GM21737 (cell line): ENCODE data around the gene FOXM1.
"Not testable (repeated sequence)": the region's sequence is repeated elsewhere in the genome, so short reads cannot be mapped to it uniquely, and the experiment has no call there.

Source experiments
- ATAC-seq: cut with Tn5 transposase; IDR thresholded peaks from one replicate; pipeline ENCODE4 v1.9.1; 2021; ENCODE audit warnings: mild to moderate bottlenecking, moderate library complexity; ENCODE audit not compliant: unreplicated experiment

FOXM1 gene

DNA sequence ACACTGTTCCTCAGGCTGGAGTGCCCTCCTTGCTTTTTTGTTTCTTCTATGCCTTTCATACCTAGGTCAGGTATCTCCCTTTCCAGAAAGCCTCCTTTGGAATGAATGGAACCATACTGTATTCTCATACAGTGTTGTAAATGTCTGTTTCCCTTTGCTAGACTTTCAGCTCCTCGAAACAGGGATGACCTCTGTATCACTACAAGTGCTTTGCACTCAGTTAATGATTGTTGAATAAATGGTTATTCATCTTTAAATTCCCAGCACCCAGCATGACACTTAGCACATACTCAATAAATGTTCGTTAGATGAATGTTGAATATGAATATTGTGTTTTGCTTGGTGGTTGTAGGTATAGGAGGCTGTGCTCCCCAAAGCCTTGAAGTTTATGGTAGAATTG lies 7.8 kb upstream of the FOXM1 start:
- ATAC-seq: no peak

DNA sequence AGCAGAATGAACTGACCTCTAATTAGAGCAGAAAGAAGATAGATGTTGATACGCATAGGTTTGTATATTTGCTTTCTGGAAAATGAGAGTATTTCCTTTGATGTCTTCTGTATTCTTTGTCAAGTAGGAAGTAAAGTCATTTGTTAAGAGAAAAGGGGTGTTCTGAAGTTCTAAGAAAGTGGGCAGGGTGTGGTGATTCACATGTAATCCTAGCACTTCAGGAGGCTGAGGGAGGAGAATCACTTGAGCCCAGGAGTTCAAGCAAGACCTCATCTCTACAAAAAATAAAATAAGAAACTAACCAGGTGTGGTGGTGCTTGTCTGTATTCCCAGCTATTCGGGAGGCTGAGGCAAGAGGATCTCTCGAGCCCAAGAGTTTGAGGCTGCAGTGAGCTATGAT lies 2.9 kb upstream of the FOXM1 start:
- no peak for ATAC-seq

DNA sequence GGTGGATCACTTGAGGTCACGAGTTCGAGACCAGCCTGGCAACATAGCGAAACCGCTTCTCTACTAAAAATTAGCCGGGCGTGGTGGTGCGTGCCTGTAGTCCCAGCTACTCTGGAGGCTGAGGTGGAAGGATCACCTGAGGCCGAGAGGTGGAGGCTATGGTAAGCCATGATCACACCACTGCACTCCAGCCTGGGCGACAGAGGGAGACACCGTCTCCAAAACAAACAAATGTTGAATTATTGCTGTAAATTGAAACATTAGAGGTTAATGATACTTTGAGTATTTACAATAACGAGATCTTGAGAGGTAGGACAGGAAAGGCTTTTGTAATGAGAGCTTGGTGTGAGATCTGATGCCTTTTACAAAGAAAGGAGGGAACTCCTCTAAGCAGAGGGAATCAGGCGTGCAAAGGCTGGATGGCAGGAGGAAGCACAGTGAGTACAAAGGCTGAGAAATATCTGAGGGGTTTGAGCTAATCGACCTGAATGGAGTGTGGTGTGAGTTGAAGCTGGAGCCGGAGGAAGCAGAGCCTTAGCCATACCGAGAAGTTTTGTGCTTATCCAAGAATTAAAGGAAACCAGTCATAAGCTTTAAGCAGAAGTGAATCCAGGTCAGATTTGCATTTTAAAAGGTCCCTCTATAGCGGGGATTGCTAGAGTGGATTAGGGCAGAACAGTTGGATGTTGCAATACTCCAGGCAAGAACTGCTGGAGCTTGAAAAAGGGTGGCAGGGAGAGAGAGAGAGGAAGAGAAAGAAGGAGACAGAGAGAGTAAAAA lies 1.2 kb upstream of the FOXM1 start:
- no peak for ATAC-seq

DNA sequence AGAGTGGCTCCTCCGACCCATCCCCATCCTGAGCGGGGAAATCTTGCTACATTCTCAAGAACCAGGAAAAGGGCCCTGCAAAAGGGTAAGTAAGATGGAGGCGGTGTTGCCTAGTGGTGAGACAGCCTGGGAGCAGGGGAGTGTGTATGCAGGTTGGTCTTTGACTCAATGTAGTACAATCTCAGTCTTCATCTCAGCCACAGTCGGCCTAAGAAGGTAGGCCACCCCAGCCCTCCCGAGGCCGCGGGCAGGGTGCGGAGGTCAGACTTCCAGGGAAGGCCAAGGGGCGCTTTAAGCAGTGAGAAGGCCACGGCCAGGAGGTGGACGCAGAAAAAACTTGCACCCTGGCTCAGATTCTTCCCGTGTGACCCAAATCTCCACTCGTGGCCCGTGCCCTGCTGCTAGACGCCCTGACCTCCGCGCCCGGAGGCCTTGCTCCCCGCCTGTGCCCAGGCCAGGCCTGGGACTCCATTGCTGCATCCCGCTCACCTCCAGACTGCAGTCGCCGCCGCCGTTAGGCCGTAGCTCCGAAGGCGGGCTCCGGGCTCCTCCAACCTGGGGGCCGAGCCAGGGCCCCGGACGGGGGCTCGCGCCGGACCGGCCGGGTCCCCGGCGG lies 435 bp downstream of the FOXM1 start:
- peak; percentile 6 for ATAC-seq

DNA sequence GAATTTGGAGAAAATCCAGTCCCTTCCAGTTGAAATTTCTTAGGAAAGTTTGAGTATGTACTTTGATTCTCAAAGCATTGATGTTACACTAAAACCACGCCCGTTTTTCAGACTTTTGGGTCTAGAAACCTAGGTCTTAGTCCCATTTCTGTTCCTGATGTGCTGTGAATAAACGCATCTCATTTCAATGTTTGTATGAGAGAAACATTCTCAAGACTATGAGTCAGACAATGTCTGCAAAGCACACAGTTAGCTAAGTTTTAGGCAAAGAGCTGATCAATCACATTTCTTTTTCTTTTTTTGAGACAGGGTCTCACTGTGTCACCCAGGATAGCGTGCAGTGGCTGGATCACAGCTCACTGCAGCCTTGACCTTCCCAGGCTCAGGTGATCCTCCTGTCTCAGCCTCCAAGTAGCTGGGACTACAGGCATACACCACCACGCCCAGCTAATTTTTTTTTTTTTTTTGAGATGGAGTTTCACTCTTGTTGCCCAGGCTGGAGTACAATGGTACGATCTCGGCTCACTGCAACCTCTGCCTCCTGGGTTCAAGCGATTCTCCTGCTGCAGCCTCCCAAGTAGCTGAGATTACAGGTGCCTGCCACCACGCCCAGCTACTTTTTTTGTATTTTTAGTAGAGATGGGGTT lies 7.9 kb downstream of the FOXM1 start:
- not testable (repeated sequence) for ATAC-seq

DNA sequence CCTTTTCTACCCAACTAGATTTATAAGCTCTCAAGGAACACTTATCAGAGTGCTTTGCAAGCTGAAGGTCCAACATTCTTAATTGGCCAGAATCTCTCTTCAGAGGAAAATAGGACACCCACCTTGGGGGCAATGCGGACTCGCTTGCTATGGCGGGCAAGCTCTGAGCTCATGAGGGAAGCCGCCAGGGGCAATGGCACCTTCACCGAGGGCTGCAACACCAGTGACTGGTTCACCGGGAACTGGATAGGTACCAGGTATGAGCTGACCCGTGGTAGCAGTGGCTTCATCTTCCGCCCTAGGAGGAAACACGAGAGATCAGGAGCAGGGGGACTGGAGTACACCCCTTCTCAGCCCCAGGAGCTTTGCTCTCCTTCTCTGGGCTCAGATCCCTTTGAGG lies 12.8 kb downstream of the FOXM1 start:
- no peak for ATAC-seq

DNA sequence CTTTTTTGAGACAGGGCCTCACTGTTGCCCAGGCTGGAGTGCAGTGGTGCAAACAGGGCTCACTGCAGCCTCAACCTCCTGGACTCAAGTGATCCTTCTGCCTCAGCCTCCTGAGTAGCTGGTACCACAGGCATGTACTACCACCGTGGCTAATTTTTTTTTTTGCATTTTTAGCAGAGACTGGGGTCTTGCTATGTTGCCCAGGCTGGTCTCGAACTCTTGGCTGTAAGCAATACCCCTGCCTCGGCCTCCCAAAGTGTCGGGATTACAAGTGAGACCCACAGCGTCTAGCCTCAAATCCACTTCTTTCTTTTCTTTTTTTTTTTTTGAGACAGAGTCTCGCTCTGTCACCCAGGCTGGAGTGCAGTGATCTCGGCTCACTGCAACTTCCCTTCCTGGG lies 13.6 kb downstream of the FOXM1 start:
- ATAC-seq: not testable (repeated sequence)

DNA sequence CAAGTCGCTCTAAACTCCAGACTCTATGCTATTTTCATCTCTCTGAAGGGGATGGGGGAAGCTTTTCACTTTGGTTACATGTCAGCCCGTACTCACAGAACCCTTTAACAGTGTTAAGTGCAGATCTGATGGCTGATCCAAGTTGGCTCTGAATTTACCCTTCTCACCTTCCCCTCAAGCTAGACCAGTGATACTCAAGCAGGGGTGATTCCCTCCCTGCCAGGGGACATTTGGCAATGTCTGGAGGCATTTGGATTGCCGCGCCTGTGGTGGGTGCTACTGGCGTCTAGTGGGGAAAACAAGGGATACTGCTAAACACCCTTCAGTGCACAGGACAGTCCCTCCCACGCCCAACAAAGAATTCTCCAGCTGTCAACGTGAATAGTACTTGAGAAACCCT lies 14.1 kb downstream of the FOXM1 start:
- no peak for ATAC-seq

DNA sequence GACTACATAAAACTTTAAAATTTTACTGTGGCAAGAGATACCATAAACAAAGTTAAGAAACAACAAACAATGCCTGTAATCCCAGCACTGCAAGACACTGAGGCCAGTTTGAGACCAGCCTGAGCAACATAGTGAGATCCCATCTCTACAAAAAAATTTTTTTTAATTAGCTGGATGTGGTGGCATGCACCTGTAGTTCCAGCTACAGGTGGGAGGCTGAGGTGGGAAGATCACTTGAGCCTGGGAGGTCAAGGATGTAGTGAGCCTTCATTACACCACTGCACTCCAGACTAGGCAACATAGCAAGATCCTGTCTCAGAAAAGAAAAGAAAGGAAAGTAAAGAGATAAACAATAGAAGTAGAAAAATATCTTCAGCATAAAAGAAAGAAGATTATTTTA lies 16.8 kb downstream of the FOXM1 start:
- no peak for ATAC-seq

DNA sequence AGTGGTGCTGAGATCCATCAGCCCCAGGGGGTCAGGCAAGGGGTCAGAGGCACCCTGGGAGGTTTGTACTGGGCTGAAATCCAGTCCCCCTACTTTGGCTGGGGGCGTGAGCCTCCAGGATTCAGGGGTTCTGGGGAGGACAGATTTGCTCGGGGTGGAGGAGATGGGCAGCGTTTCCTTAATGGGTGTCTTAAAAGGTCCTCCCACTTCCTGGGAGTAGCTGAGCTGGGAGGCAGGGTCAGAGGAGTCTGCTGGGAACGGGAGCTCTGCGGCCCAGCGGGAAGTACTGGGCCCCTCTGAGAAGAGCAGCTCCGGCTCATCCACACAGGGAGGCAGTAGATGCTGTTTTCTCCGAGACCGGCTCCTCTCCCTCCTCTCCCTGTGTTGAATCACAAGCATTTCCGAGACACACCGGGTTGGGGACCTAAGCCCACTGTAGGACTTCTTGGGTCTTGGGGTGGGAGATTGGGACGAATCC lies 18.0 kb downstream of the FOXM1 start:
- ATAC-seq: no peak

DNA sequence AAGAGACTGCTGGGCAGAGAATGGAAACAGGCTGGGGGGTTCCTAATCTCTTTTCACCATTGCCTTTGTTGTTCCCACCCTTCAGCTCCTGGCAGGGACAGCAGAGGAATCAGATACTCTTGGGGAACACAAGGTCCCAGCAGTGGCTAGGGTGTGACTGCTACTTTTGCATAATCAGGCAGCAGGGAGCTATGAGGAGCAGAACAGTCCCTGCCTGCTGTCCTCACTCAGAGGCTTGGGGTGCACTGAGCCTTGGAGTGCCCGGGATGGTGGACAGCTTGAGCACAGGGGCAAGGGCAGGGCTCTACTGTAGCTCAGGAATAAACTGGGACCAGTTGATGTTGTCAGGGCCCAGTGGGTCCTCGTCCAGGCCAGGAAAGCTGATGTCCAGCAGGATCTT lies 18.6 kb downstream of the FOXM1 start:
- no peak for ATAC-seq

DNA sequence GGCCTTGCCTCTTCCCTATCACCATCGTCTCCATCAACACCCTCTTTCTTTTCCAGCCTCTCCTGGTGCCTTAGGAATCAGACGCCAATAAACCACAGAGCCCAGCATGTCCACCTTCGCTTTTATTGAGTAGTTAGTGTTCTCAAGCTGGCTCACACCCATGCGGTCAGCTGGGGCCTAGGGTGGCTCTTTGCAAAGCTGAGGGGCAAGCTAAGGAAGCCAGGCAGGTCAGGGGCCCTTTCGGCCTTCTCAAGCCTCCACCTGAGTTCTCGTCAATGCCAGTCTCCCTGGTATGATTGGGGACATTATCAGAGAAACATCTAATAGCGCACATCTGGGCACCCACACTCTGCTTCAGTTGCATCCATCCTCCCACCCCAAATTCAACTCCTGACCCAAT lies 19.4 kb downstream of the FOXM1 start:
- no peak for ATAC-seq

DNA sequence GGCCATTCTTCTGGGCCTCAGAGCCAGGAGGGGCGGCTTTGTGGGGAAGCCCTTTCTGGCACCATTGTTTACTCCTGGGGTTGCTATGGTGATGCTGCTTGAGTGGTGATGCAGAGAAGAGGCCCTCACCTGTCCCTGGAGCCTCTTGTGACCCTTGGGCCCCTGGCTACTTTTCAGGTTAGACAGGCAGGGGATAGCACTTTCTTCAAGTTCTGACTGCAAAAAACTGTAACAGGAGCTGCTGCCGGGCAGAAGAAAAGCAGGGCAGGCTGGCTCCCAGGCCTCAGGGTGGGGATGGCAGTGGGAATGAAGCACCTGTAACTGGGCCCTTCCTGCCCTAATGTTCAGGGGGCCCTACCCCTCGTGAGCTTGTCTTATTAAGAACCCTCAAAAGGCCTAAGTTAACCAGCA lies 19.9 kb downstream of the FOXM1 start, which contains the start of gene TEX52:
Gene TEX52, minus strand, starts transcription at position 19 of the 411 bp plus-strand sequence. Its CDS starts 13 bp downstream, at position 6.
- ATAC-seq: no peak

DNA sequence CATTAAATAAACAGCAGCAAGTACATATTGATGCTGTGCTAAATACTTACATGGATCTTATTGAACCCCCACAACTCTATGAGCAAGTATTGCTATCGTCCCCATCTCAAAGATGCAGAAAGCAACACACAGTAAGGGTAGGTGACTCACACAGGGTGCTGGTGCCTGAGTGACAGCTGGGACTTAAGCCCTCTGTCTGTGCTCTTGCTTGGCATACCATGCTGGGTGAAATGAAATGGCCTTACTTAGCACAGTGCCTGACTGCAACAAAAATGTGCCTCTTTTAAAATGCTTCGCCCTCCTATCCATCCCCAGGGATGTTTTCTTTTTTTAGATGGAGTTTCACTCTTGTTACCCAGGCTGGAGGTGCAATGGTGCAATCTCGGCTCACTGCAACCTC lies 20.9 kb downstream of the FOXM1 start:
- ATAC-seq: no peak

DNA sequence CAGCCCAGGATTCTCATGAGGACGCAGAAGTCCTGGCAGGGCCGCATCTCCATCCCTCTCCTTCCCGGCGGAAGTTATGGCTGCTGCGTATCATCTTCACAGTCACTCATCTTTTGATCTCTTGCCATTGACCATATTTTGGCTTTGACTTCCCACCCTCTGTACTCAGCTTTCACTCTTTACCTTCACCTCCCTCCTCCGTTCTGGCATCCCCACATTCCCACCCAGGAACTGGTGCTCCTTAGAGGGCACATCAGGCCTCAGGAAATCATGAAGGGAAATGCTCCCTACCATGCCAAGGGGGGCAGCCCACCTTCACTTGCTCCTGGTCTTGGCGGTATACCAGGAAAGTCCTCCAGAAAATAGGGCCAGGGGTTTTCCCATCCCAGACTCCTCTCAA lies 21.4 kb downstream of the FOXM1 start:
- ATAC-seq: no peak

DNA sequence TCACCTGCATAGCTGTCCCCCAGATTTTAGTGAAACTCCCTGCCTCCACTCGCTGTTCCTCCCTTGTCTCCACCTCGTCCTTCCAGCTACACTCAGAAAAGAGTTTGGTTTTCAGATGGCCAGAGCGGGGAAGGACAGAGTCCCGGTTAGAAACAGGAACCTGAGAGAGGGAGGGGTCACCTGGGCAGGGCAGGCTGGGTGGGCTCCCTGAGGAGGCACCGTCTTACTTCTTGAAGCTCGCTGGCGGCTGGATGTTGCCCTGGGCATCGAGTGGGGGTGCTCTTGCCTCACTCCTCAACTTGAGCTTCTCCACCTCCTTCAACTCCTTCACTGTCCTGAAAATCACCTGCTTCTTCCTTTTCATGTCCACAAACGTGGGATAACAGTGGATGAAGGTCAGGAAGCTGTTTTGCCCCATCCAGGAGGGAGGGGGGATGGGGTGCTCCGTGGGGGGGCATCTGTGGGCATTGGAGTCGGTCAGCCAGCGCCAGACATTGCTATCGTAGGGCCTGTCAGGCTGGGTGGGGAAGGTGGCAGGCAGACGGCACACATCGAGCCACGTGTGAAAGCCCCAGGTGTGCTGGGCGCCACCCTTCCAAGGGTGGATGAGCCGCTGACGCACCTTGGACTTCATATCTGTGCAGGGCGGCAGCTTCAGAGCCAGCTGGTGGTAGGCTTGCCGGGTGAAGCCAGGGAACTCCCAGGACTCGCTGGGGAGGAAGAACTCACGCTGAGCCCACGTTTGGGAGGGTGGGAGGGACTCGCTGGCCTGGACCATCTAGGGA lies 22.1 kb downstream of the FOXM1 start:
- no peak for ATAC-seq

DNA sequence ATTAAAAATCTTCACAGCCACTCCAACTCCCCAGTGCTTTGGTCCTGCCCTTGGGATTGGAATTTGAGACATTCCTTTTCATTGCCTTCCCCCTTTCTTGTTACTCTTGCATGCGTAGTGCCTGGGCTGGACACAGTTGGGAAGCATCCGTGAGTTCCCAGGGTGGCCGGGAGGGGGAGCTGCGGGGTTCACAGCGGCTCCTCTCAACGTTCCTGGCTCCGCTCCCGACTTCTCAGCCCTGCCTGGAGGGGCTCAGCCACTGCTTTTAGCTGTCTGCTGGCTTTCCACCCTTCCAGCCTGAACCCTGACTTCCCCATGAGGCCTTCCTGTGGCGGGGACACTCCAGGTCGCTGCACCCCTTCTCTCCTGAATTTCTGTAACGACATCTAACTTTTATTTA lies 23.3 kb downstream of the FOXM1 start:
- no peak for ATAC-seq

DNA sequence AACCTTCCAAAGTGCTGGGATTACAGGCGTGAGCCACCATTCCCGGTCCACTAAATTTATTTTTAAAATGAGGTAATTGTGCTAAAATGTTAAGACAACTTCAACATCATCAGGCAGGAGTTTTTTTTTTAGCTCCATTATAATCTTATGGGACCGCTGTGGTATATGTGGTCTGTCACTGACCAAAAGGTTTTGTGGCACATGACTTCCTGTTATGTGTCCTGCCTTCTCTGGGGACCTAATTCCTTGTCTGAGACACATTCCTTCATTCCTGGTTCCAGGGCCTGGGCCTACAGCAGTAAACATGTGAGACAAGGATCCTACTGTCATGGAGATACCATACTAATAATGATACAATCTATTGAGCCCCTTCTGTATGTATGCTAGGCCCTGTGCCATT lies 25.0 kb downstream of the FOXM1 start:
- ATAC-seq: no peak

DNA sequence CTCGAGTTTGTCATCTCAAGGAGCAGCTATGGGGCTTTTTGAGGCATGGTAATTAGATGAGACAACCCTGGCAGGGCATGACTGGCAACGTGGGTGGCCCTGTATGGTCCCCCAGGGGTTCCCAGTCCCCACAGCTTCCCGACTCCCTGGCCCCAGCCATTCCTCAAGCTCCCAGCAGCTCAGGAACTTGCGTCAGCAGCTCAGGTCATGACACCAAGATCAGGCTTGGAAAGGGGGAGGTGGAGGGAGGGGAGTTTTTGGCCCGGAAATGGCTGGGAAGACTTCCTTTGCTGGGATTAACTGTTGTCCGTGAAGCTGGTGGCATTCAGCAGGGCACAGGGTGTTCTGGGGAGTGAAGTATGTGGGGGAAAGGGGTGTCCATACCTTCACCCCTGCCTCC lies 31.7 kb downstream of the FOXM1 start:
- ATAC-seq: no peak

DNA sequence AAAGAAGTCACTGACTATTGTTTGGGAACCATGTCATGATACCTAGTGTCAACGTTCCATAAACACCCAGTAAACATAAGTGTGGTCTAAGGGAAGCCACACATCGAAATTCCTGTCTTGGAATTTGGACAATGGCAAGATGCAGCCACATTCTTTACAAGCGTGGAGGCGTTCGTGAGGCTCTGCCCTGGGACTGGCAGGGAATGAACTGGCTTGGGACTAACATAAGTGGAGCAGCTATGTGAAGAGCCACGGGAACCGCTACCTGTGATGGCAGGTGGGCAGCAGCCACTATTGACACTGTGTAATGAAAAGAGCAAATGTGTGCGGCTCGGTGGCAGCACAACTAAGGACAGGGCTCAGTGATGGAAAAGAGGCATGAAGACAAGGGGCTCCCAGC lies 32.2 kb downstream of the FOXM1 start:
- no peak for ATAC-seq

DNA sequence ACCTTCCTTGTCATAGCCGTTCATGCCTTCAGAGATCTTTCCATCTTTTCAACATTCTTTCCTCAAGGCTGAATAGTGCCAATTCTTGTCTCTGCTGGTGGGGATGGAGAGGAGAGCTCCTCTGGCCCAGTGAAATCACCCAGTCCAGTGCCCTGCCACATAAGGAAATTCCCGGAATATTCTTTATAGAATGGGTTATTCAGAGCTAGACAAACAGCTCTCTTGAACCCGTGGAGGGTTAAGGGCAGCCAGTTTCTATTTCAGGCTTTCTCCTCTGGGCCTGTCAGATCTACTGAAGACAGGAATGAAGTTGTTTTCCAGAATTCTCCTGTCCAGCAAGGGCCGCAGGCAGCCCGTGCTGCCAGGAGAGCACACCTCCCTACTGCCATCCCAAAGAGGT lies 34.0 kb downstream of the FOXM1 start:
- ATAC-seq: no peak
